HG03571 (cell line): ENCODE measurements around the gene PCNP.
"Not testable (repeated sequence)": the region's sequence is repeated elsewhere in the genome, so short reads cannot be mapped to it uniquely, and the experiment has no call there.

Source experiments
- ATAC-seq: cut with Tn5 transposase; IDR thresholded peaks from one replicate; pipeline ENCODE4 v1.9.1; 2021; ENCODE audit not compliant: unreplicated experiment

Gene PCNP

GRCh38 chr3:101561630-101562328 lies 12.2 kb upstream of the PCNP start, which contains the start of gene TRMT10C:
Gene TRMT10C (plus strand): TSS chr3:101561868. CDS start chr3:101564782, 2,914 bp downstream.
- peak; percentile 99 for ATAC-seq

- ATAC-seq: no peak
These were observed 6.3 kb upstream of the PCNP start for GRCh38 chr3:101567528-101568317.

- ATAC-seq: no peak
These were observed 2.7 kb upstream of the PCNP start for GRCh38 chr3:101571028-101571895.

GRCh38 chr3:101574388-101575112 lies 570 bp downstream of the PCNP start:
- ATAC-seq: peak; percentile 35

GRCh38 chr3:101577286-101577685 lies 3.3 kb downstream of the PCNP start:
- ATAC-seq: no peak

- no peak for ATAC-seq
These were observed 14.6 kb downstream of the PCNP start for GRCh38 chr3:101588616-101589015.

GRCh38 chr3:101591071-101591470 lies 17.1 kb downstream of the PCNP start:
- ATAC-seq: no peak

- no peak for ATAC-seq
These were observed 28.8 kb downstream of the PCNP start for GRCh38 chr3:101602731-101603130.

- no peak for ATAC-seq
These were observed 29.2 kb downstream of the PCNP start for GRCh38 chr3:101603184-101603583.

GRCh38 chr3:101605398-101605797 lies 31.4 kb downstream of the PCNP start:
- ATAC-seq: not testable (repeated sequence)

- ATAC-seq: no peak
These were observed 37.0 kb downstream of the PCNP start for GRCh38 chr3:101611023-101611422.

GRCh38 chr3:101613014-101613413 lies 39.0 kb downstream of the PCNP start:
- ATAC-seq: not testable (repeated sequence)

GRCh38 chr3:101615525-101615924 lies 41.5 kb downstream of the PCNP start:
- no peak for ATAC-seq

GRCh38 chr3:101617478-101617877 lies 43.5 kb downstream of the PCNP start:
- no peak for ATAC-seq

- no peak for ATAC-seq
These were observed 44.7 kb downstream of the PCNP start for GRCh38 chr3:101618726-101619125.

- ATAC-seq: no peak
These were observed 45.8 kb downstream of the PCNP start for GRCh38 chr3:101619734-101620133.

- ATAC-seq: no peak
These were observed 49.7 kb downstream of the PCNP start for GRCh38 chr3:101623656-101624055.

- ATAC-seq: no peak
These were observed 50.9 kb downstream of the PCNP start for GRCh38 chr3:101624857-101625256.

- no peak for ATAC-seq
These were observed 51.9 kb downstream of the PCNP start for GRCh38 chr3:101625879-101626278.

GRCh38 chr3:101629219-101629618 lies 55.2 kb downstream of the PCNP start:
- no peak for ATAC-seq
